MM.1S (cell line): ENCODE results near the gene PLXNA4.

Experiments used
- DNase-seq: peaks from one replicate; pipeline ENCODE4 v3.0.0-alpha.2; 2015
- H2AFZ ChIP-seq: fragments of 300-600 bp; sonication (generic); 2 replicates; pipeline ENCODE4 v1.6.0; 2016; ENCODE audit warnings: antibody characterized with exemption, low read length
- H3F3A ChIP-seq: fragments of 300-600 bp; sonication (generic); 2 replicates; pipeline ENCODE4 v1.6.1; 2016; ENCODE audit warnings: mild to moderate bottlenecking, antibody characterized with exemption, low read length, moderate library complexity, mixed read lengths; ENCODE audit not compliant: insufficient read depth
- H3K27ac ChIP-seq: fragments of 300-600 bp; sonication (generic); 2 replicates; pipeline ENCODE4 v1.5.1; 2016; ENCODE audit warnings: mild to moderate bottlenecking, low read length
- H3K27me3 ChIP-seq: fragments of 300-600 bp; sonication (generic); replicated peaks from 2 replicates; pipeline ENCODE4 v1.6.0; 2016; ENCODE audit warnings: low read length; ENCODE audit not compliant: insufficient read depth
- H3K36me3 ChIP-seq: fragments of 300-600 bp; sonication (generic); replicated peaks from 2 replicates; pipeline ENCODE4 v1.6.1; 2016; ENCODE audit warnings: mild to moderate bottlenecking, low read length, mixed read lengths; ENCODE audit not compliant: insufficient read depth
- H3K4me1 ChIP-seq: fragments of 300-600 bp; sonication (generic); 2 replicates; pipeline ENCODE4 v1.6.1; 2016; ENCODE audit warnings: low read length, mixed read lengths
- H3K4me2 ChIP-seq: fragments of 300-600 bp; sonication (generic); 2 replicates; pipeline ENCODE4 v1.6.0; 2016; ENCODE audit warnings: low read depth, low read length
- H3K4me3 ChIP-seq: fragments of 300-600 bp; sonication (generic); 2 replicates; pipeline ENCODE4 v1.5.1; 2016; ENCODE audit warnings: low read length, mixed read lengths
- H3K79me2 ChIP-seq: fragments of 300-600 bp; sonication (generic); 2 replicates; pipeline ENCODE4 v1.6.1; 2016; ENCODE audit warnings: mixed run types, low read length, mixed read lengths
- H3K9ac ChIP-seq: fragments of 300-600 bp; sonication (generic); 2 replicates; pipeline ENCODE4 v1.6.1; 2016; ENCODE audit warnings: low read length, mixed read lengths
- H3K9me2 ChIP-seq: fragments of 300-600 bp; sonication (generic); replicated peaks from 2 replicates; pipeline ENCODE4 v1.6.1; 2016; ENCODE audit warnings: mild to moderate bottlenecking, low read length, mixed read lengths; ENCODE audit not compliant: insufficient read depth
- H3K9me3 ChIP-seq: fragments of 300-600 bp; sonication (generic); replicated peaks from 2 replicates; pipeline ENCODE4 v1.6.1; 2016; ENCODE audit warnings: mild to moderate bottlenecking, low read length, mixed read lengths; ENCODE audit not compliant: insufficient read depth
- H4K20me1 ChIP-seq: fragments of 300-600 bp; sonication (generic); 2 replicates; pipeline ENCODE4 v1.6.1; 2016; ENCODE audit warnings: mild to moderate bottlenecking, low read length, moderate library complexity, mixed read lengths; ENCODE audit not compliant: insufficient read depth
- CTCF ChIP-seq: fragments of 300-600 bp; sonication (generic); IDR thresholded peaks from 2 replicates; pipeline ENCODE4 v1.5.1; 2016; ENCODE audit warnings: antibody characterized with exemption, low read length, mixed read lengths
- EZH2 ChIP-seq: fragments of 300-600 bp; sonication (generic); optimal IDR thresholded peaks from 2 replicates; pipeline ENCODE3; 2017; ENCODE audit warnings: low read depth, mild to moderate bottlenecking, antibody characterized with exemption, low read length, mixed read lengths
- EZH2phosphoT487 ChIP-seq: fragments of 300-600 bp; sonication (generic); IDR thresholded peaks from 2 replicates; pipeline ENCODE4 v1.6.1; 2018; ENCODE audit warnings: antibody characterized with exemption, low read length

The PLXNA4 gene

GRCh38 chr7:132564849-132565248, 11.4 kb downstream of the PLXNA4 start:
- no peaks in the 10 kb centered on the region for H3K4me1 ChIP-seq
- H3K79me2 ChIP-seq, result no peaks in the 10 kb centered on the region
- H3K4me3 ChIP-seq, result no peak overlapping the region
- no peaks in the 10 kb centered on the region for H3K9me2 ChIP-seq
- no peaks in the 10 kb centered on the region for H3K9me3 ChIP-seq
- no peak overlapping the region for H3K4me2 ChIP-seq
- DNase-seq, result no peak
- H3K36me3 ChIP-seq, result no peaks in the 10 kb centered on the region
- no peak for TF ChIP-seq EZH2
- no peak for TF ChIP-seq EZH2phosphoT487
- TF ChIP-seq CTCF, result no peak
- no peaks in the 10 kb centered on the region for H3F3A ChIP-seq
- H2AFZ ChIP-seq, result no peak overlapping the region
- H3K9ac ChIP-seq, result no peak overlapping the region
- peaks cover 4% of the 10 kb centered on the region; the same call in 1 of the 2 replicates for H3K27me3 ChIP-seq
- no peak overlapping the region for H3K27ac ChIP-seq
- H4K20me1 ChIP-seq, result no peaks in the 10 kb centered on the region

- TF ChIP-seq EZH2, result no peak
- TF ChIP-seq EZH2phosphoT487, result no peak
- TF ChIP-seq CTCF, result no peak
- Histone ChIP-seq H4K20me1 (no peaks in the 10 kb centered on the region), H3K79me2 (no peaks in the 10 kb centered on the region)
Observed at GRCh38 chr7:132564090-132564489, 12.2 kb downstream of the PLXNA4 start.

GRCh38 chr7:132562690-132563089, 13.6 kb downstream of the PLXNA4 start:
- peaks cover 4% of the 10 kb centered on the region; the same call in 1 of the 2 replicates for H3K27me3 ChIP-seq
- DNase-seq, result no peak

More at GRCh38 chr7:132564090-132564489, 12.2 kb downstream of the PLXNA4 start:
- H2AFZ ChIP-seq, result no peak overlapping the region
- no peaks in the 10 kb centered on the region for H3F3A ChIP-seq
- H3K36me3 ChIP-seq, result no peaks in the 10 kb centered on the region
- H3K9me3 ChIP-seq, result no peaks in the 10 kb centered on the region
- no peak for DNase-seq
- no peak overlapping the region for H3K4me3 ChIP-seq
- H3K4me2 ChIP-seq, result no peak overlapping the region
- H3K4me1 ChIP-seq, result no peaks in the 10 kb centered on the region
- no peaks in the 10 kb centered on the region for H3K9me2 ChIP-seq
- no peak overlapping the region for H3K9ac ChIP-seq
- peaks cover 4% of the 10 kb centered on the region; the same call in 1 of the 2 replicates for H3K27me3 ChIP-seq
- H3K27ac ChIP-seq, result no peak overlapping the region

More at GRCh38 chr7:132562690-132563089, 13.6 kb downstream of the PLXNA4 start:
- Histone ChIP-seq H3K79me2 (no peaks in the 10 kb centered on the region), H3K4me2 (no peak overlapping the region), H3K9me3 (no peaks in the 10 kb centered on the region), H3F3A (no peaks in the 10 kb centered on the region), H4K20me1 (no peaks in the 10 kb centered on the region), H3K9me2 (no peaks in the 10 kb centered on the region), H3K4me3 (no peak overlapping the region), H3K27ac (no peak overlapping the region), H3K9ac (no peak overlapping the region), H3K36me3 (no peaks in the 10 kb centered on the region), H3K4me1 (no peaks in the 10 kb centered on the region), H2AFZ (no peak overlapping the region)
- no peak for TF ChIP-seq EZH2phosphoT487
- TF ChIP-seq EZH2, result no peak
- TF ChIP-seq CTCF, result no peak
